ENCODE data around the gene TMEM185B.

GRCh38 chr2:120222186-120223033 is 790 bp downstream of the TMEM185B start:
- TF ChIP-seq CTCF (IDR thresholded peaks at IDR 0.05) (no peak), POLR2A (IDR thresholded peaks at IDR 0.05) (no peak)

All from thyroid gland (tissue), 4 donors.